H1 (cell line): Measurements from ENCODE around the gene RAD51D. TPM values are rescaled to one million over a fixed set of nuclear protein-coding genes. Genes with fewer than 3 reads are reported as not detected.
A peak's percentile ranks its signal among the peaks of the same experiment; 100 is the strongest.

Experiments
- ASH2L ChIP-seq: fragments of 200-600, 300-600 bp; sonication (generic); IDR thresholded peaks from one replicate; pipeline ENCODE4 v1.7.1; 2017; ENCODE audit warnings: low read length
- BACH1 ChIP-seq: IDR thresholded peaks from 2 replicates; pipeline ENCODE4 v1.6.1; 2012; ENCODE audit warnings: low read length, improper control_type of control experiment
- BCL11A ChIP-seq, 2 experiments: IDR thresholded peaks; one replicate each; pipeline ENCODE4 v1.6.1; 2011; ENCODE audit warnings: low read depth in 2 of 2, low read length in 2 of 2, mild to moderate bottlenecking in 2 of 2
- BRCA1 ChIP-seq: IDR thresholded peaks from 2 replicates; pipeline ENCODE4 v1.6.1; 2012; ENCODE audit warnings: low read depth, low read length, improper control_type of control experiment
- CBX5 ChIP-seq: fragments of 300-800, 300-1000 bp; sonication (generic); IDR thresholded peaks from 2 replicates; pipeline ENCODE4 v1.7.1; 2016; ENCODE audit warnings: antibody characterized with exemption, low read length, low read depth
- CBX8 ChIP-seq: fragments of 300-800, 300-1000 bp; sonication (generic); IDR thresholded peaks from 2 replicates; pipeline ENCODE4 v1.7.1; 2016; ENCODE audit warnings: low read depth, low read length, borderline replicate concordance
- EGR1 ChIP-seq: IDR thresholded peaks from 2 replicates; pipeline ENCODE4 v1.6.1; 2011; ENCODE audit warnings: low read depth, low read length, borderline replicate concordance
- GABPA ChIP-seq: IDR thresholded peaks from 2 replicates; pipeline ENCODE4 v1.6.1; 2011; ENCODE audit warnings: mild to moderate bottlenecking, low read length, moderate library complexity, borderline replicate concordance; ENCODE audit not compliant: insufficient read depth
- GTF2F1 ChIP-seq: IDR thresholded peaks from 2 replicates; pipeline ENCODE4 v1.6.1; 2012; ENCODE audit warnings: low read depth, low read length, improper control_type of control experiment, borderline replicate concordance
- HDAC2 ChIP-seq, 2 experiments: fragments of 300-600 bp in 1 of 2; sonication (generic) in 1 of 2; IDR thresholded peaks; 2 replicates each; pipeline ENCODE4 v1.6.1; 2011 to 2012; ENCODE audit warnings: low read depth in 2 of 2, low read length in 2 of 2, mild to moderate bottlenecking in 2 of 2, moderate library complexity in 2 of 2, borderline replicate concordance in 1 of 2, inconsistent platforms in 1 of 2
- JUND ChIP-seq: IDR thresholded peaks from 2 replicates; pipeline ENCODE4 v1.6.1; 2011; ENCODE audit warnings: mild to moderate bottlenecking, improper control_type of control experiment, low read length
- KDM1A ChIP-seq: fragments of 200-600, 300-600 bp; sonication (generic); IDR thresholded peaks from 2 replicates; pipeline ENCODE4 v1.7.1; 2016; ENCODE audit warnings: mild to moderate bottlenecking, low read length, borderline replicate concordance
- KDM4A ChIP-seq: IDR thresholded peaks from one replicate; pipeline ENCODE4 v1.7.1; 2012; ENCODE audit warnings: low read depth, mild to moderate bottlenecking, moderate library complexity, low read length, inconsistent platforms; ENCODE audit not compliant: severe bottlenecking
- MAFK ChIP-seq: IDR thresholded peaks from 2 replicates; pipeline ENCODE4 v1.6.1; 2012; ENCODE audit warnings: low read depth, mild to moderate bottlenecking, improper control_type of control experiment, low read length
- MAX ChIP-seq: IDR thresholded peaks from 2 replicates; pipeline ENCODE4 v1.6.1; 2012; ENCODE audit warnings: inconsistent platforms
- NRF1 ChIP-seq: IDR thresholded peaks from 2 replicates; pipeline ENCODE4 v1.6.1; 2011; ENCODE audit warnings: mild to moderate bottlenecking, low read depth, low read length, improper control_type of control experiment
- POLR2AphosphoS5 ChIP-seq: IDR thresholded peaks from 2 replicates; pipeline ENCODE4 v1.6.1; 2011; ENCODE audit warnings: low read depth, low read length
- POU5F1 ChIP-seq: IDR thresholded peaks from 2 replicates; pipeline ENCODE4 v1.6.1; 2011; ENCODE audit warnings: low read depth, mild to moderate bottlenecking, low read length, moderate library complexity
- RAD21 ChIP-seq, 2 experiments: IDR thresholded peaks in 1 of 2; conservative IDR thresholded peaks in 1 of 2; 2 replicates each; pipeline ENCODE4 v1.6.1; 2011; ENCODE audit warnings: low read depth in 2 of 2, low read length in 2 of 2, improper control_type of control experiment in 1 of 2, inconsistent platforms in 1 of 2, mild to moderate bottlenecking in 1 of 2, moderate library complexity in 1 of 2
- SAP30 ChIP-seq: fragments of 300-600 bp; sonication (generic); IDR thresholded peaks from 2 replicates; pipeline ENCODE4 v1.7.1; 2012; ENCODE audit warnings: low read length, moderate library complexity, mild to moderate bottlenecking, inconsistent platforms; ENCODE audit not compliant: insufficient read depth, insufficient replicate concordance
- SIX5 ChIP-seq: IDR thresholded peaks from 2 replicates; pipeline ENCODE4 v1.6.1; 2011; ENCODE audit warnings: mild to moderate bottlenecking, low read depth, low read length
- SP1 ChIP-seq: IDR thresholded peaks from 2 replicates; pipeline ENCODE4 v1.6.1; 2011; ENCODE audit warnings: low read depth, low read length
- SP4 ChIP-seq: IDR thresholded peaks from 2 replicates; pipeline ENCODE4 v1.6.1; 2012; ENCODE audit warnings: low read length, inconsistent platforms
- SUZ12 ChIP-seq: fragments of 200-600 bp; sonication (generic); IDR thresholded peaks from 2 replicates; pipeline ENCODE4 v1.6.1; 2012; ENCODE audit warnings: mild to moderate bottlenecking, inconsistent platforms, low read length, moderate library complexity, mixed read lengths
- TEAD4 ChIP-seq: IDR thresholded peaks from 2 replicates; pipeline ENCODE4 v1.6.1; 2012; ENCODE audit warnings: low read depth, low read length, inconsistent platforms, mixed read lengths
- polyA plus RNA-seq, 7 experiments: library from polyadenylated mRNA; depleted of rRNA in 3 of 7; stranded (reverse) in 5 of 7; unstranded in 2 of 7; fragments of >200 nt in 5 of 7; fragments of 200-250 nt in 2 of 7; gene quantifications; 1 replicate in 5 of 7; 2 replicates in 1 of 7; 4 replicates in 1 of 7; pipeline versions ENCODE4 v1.2.1 to v1.2.3, GENCODE V29; 2011 to 2013; ENCODE audit warnings: missing spikeins in 2 of 7, mixed read lengths in 2 of 7
- total RNA-seq: library from RNA; stranded (reverse); fragmentation: NEBNext Ultra II Directional; extraction: Animal tissue kit (Norgen Biotek cat#: 25700); gene quantifications from 2 replicates; pipeline ENCODE4 v1.2.1, GENCODE V29; 2021

The RAD51D gene
- total and polyA plus RNA-seq, 2 of the 8 experiments (the other 6 are each of a cell fraction or from before 2014, with no cell fraction given): 10.2 to 12.9 TPM

DNA sequence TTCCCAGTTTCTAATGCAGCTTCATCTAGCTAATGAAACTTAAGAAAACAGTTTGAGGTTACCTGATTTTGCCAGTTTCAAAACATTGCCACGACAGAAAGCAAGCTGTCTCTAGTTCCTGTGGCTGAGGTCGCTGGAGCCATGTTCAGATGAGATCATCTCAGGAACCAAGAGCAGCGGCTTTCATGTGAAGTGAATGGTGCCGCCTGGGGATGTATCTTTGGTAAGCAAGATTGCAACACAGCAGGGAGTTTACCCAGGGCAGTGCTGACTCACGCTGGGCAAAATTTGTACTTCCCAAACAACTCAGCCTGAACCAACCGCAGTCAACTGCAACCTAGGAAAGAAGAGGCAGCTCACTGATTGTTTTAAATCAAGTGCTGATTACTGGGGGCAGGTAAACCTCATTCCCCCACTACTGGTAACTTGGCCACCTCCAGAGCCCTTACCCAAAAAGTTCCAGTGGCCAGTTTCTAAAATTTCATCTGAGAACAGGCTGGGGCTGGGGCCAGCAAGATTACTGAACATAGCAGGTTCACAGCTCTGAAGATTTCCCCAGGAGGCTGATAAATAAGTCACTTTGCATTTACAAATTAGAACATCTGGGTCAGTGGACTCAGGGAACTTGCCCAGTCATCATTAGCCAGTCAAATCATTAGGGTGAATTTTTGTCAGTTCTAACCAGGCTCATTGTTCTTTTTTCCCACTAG lies 56.0 kb downstream of the RAD51D start, which contains the start of gene RFFL (continued):
- peak; percentile 98 for TF ChIP-seq BACH1
- TF ChIP-seq SAP30: no peak
- TF ChIP-seq POU5F1: no peak
- no peak for TF ChIP-seq KDM1A
- no peak for TF ChIP-seq SUZ12
- no peak for TF ChIP-seq BCL11A (IDR thresholded peaks at IDR 0.05; ENCODE audit: low read depth in 2 of 2, low read length in 2 of 2)
- no peak for TF ChIP-seq HDAC2 (IDR thresholded peaks at IDR 0.05; ENCODE audit: borderline replicate concordance in 1 of 2, low read depth in 2 of 2, low read length in 2 of 2)
- TF ChIP-seq RAD21 (IDR thresholded peaks at IDR 0.05 in 1 of 2, conservative IDR thresholded peaks at IDR 0.05 in 1 of 2; ENCODE audit: low read depth in 2 of 2, low read length in 2 of 2): peak in 1 of 2 experiments; percentile 17; a peak in 1 of 4 replicates
- no peak for TF ChIP-seq EGR1
- no peak for TF ChIP-seq GTF2F1
- TF ChIP-seq ASH2L: no peak
- TF ChIP-seq POLR2AphosphoS5: peak; percentile 43
- no peak for TF ChIP-seq SP4
- no peak for TF ChIP-seq SIX5
- TF ChIP-seq CBX5: no peak
- TF ChIP-seq MAFK: peak; percentile 93; the same call in 1 of the 2 replicates
- TF ChIP-seq MAX: no peak
- peak; percentile 79 for TF ChIP-seq JUND
- no peak for TF ChIP-seq KDM4A
- TF ChIP-seq NRF1: no peak
- TF ChIP-seq GABPA: no peak
- no peak for TF ChIP-seq CBX8
- TF ChIP-seq BRCA1: no peak
- TF ChIP-seq TEAD4: 0 out of 2 replicates have a peak, but pooled peaks have one; percentile 8
- no peak for TF ChIP-seq SP1
